ENCODE results near the gene CDX2.

CDX2 gene

DNA sequence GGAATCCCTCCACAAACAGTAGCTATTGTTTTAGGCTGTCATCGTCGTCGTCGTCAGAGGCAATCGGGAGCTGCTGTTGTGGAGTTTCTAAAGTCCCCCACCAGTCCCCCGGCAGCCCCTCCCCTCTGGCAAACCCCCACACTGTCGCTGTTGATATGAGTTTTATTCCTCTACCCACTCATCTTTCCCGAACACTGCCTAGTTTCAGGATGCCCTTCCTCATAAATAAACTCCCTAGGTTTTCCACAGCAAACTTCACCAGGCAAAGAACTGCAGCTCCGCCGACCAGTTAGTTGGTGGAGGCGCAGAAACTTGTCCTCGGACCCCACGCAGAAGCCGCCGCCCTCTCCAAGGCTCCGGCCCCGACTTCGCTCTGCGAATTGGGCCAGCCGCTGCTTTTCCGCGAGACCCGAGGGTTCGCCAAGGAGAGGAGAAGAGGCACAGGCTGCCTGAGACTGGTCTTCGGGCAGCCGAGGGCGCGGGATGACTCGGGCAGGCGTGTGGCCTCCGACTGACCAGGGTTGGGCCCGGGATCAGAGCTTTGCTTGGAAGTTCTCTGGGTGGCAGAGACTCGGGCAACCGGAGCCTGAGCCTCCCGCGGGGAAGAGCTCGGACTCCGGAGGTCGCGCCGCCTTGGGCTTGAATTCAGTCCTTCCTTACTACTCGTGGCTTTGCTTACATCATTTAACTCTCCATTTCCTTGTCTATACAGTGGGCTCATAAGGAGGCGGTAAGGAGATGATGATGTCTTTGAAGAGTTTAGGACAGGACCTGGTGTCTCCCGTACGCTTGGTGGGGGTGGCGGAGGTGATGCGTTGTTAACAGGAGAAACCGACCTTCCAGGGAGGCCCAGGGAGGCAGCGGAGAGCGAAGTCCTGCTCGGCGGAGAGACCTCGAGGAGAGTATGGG lies 41.4 kb downstream of the CDX2 start:
- no peak for DNase-seq

DNA sequence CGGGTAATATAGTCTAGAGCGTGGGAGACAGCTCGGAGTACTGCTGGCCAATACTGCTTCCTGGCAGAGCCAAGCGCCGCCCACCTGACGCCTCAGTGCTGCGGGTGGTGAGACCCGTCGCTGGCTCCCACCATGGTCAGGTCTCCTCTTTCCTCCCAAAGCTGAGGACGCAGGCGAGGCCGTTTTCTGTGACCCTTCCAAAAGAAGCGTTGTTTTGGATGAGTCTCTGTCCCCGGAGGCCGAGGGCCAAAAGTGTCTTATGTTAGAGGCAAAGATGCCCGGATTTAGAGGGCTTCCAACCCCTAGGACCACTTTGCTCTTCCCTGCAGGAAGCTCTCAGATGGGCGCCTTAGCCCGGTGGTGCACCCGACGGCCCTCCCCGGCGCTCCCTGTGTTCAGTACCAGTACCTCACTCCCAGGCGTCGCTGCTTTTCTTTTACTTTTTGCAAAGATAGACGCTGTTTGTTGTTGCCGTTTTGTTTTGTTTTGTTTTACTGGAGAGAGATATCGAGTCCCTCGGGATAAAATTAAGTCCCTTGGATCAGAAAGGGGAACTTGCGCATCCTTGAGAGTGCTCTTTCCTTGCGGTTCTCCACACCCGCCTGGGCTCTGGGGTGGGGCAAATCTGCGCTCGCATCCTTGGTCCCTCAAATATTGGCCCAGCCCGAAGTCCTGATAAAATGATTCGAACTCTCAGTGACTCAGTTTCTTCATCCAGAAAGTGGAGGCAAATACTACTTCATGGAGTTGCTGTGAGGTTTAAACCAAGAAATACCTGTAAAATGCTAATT lies 42.3 kb downstream of the CDX2 start:
- DNase-seq = no peak

- DNase-seq = no peak
These were observed 43.7 kb downstream of the CDX2 start for GRCh38 chr13:27925220-27925991.

GRCh38 chr13:27924529-27925141 lies 44.5 kb downstream of the CDX2 start:
- no peak for DNase-seq

GRCh38 chr13:27923794-27924528 lies 45.2 kb downstream of the CDX2 start:
- no peak for DNase-seq

DNA sequence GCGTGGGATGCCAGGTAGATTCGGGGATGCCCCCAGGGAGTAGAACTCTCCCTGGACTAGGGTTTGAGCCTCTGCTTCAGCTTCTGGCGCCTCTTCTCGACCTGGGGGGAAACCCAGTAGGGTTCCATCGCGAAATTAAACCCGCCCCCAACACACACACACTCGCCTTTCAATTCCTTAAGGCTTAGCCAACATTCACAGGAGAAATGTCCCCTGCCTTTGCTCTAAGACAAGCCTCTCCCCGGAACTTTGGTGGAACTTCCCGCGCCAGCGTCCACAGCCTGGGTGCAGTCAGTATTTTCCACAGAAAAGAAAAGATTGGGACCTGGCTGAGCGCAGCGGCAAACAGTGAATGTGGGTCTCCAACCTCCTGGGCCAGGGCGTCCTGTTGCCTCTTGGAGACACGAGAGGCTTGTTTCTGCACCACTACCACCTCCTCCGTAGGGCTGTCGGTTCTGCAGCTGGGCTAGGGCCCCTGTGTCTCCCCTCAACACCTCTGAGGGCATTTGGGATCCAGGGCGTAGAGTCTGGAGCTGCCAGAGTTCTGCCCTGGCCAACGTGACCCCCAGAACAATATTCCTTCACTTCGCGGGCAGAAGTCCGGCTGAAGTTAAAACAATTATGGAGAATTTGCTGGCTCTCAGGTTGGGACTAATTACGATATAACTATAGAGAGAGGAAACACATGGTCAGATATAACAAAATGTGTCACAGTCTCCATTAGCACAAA lies 46.1 kb downstream of the CDX2 start:
- DNase-seq = no peak

DNA sequence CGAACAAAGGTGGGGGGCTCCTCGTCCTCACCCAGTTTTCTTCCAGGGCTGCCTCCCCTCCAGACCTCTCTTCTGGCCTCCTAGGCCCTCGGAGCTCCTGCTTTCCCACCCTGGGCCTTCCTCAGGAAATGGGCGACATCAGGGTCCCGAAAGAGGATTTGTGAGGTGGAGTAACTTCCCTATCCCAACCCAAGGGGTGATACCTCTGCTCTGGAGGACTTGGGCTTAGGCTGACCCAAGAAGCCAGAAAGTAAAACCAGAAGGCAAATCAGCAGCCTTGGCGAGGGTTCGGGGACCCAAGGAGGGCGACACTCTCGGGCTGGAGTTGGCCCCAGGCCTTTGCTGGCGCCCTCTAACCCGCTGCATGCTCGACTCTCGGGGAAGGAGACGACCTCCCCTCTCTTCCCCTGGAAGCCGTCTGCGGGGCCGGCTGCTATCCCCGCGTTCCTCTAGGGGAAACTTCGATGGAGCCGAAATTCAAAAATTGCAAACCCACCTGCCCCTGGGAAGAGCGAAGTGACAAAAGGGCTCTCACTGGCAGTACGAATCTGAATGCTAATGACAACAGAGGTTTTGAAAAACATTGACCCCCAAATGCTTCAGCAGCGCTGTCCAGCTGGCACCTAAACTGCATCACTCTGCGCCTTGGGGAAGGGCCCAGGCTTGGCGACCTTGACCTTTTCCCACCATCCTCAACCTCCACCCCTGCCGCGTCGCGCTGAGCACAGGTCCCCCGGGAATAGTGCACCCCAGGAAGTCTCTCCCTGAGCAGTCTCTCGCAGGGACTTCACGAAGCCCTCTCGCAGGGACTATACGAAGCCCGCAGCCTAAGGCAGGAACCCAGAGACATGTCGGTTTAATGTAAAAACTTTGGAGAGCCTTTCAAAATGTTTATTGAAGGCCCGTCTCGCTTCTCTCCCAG lies 46.9 kb downstream of the CDX2 start:
- no peak for DNase-seq

DNA sequence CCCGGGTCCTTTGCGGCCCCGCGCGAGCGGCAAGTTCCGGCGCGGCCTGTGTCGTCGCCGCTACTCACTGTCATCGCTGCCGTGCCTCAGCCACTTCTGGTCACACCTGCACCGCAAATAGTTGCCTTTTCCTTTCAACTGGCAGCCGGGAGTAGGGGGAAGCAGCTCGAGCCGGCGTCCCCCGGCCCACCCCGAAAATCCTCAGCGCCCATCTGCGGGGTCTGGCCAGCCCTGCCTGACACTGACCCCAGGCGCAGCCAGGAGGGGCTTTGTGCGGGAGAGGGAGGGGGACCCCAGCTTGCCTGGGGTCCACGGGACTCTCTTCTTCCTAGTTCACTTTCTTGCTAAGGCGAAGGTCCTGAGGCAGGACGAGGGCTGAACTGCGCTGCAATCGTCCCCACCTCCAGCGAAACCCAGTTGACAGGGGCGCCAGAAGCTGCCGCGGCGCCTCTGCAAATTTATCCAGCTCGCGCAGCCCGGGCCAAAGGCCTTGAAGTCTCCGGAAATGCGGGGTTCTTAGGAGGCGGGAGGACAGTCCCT lies 47.6 kb downstream of the CDX2 start:
- no peak for DNase-seq

DNA sequence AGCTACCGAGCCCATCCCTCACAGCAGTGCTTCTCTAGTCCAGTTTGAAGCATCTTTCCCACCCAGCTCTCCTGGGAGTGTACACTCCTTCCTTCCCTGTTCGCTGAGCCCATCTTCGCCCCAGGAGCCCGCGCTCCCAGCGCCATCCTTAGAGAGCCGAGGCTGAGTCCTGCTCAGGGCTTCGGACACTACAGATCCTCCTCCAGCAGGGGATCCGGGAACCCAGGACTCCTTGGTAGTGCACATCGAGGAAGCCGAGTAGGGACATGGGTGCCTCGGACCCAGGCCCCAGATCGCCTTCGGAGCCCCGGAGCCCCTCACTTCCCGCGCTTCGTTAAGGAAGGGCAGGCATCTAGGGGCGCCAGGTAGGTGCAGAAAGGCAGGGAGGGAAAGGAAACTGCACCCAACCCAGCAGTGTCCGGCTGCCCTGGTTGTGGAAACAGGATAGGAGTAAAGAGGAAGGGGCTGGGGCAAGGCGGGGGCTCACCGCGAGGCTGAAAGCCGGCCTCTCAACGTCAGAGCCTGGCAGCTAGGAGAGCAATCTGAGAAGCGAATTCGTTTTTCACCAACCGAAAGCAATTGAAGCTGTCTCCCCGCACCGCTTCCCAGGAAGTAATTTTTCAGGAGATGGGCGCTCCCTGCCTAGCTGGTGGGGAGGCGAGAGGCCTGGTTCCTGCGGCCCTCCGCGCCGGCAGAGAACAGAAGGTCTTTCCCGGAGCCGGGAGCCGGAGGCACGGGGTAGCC lies 48.3 kb downstream of the CDX2 start:
- no peak for DNase-seq

GRCh38 chr13:27919934-27920676 lies 49.0 kb downstream of the CDX2 start, which contains the start of gene PDX1:
TSS of gene PDX1 (plus strand) at chr13:27920000. CDS start at chr13:27920139, 139 bp downstream.
- no peak for DNase-seq

GRCh38 chr13:27919659-27919933 lies 49.5 kb downstream of the CDX2 start:
- DNase-seq = no peak

DNA sequence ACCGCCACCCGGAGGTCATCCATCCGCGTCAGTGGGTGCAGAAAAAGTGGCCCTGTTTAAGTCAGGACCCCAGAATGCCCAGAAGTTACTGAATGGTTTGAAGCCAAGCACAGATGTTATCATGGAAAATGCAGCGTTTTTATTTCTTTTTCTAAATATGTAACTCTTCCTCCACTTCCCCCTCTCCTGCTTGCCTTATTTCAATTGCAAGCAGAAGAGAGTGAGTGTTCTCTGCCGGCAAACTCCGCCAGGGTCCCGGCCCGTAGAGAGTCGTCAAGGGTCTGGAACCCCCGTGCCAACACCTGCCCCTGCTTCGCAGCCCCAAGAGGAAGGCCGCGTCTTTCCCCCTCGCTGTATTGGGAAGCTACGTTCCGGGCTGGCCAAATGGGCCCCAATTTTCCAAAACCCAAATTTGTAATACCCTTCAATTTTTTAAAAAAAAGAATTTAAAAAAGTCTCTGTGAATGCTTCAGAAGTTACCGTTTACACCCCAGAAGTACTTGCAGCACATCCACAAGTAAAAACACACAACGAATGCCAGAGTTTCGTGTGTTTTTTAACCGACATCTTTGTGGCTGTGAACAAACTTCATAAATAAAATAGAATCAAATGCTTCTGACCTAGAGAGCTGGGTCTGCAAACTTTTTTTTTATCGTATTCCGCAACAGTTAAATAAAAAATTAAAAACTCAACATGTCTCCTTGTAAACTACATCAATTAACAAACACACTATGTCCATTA lies 50.0 kb downstream of the CDX2 start:
- DNase-seq = no peak

- no peak for DNase-seq
These were observed 50.8 kb downstream of the CDX2 start for GRCh38 chr13:27918041-27918917.

DNA sequence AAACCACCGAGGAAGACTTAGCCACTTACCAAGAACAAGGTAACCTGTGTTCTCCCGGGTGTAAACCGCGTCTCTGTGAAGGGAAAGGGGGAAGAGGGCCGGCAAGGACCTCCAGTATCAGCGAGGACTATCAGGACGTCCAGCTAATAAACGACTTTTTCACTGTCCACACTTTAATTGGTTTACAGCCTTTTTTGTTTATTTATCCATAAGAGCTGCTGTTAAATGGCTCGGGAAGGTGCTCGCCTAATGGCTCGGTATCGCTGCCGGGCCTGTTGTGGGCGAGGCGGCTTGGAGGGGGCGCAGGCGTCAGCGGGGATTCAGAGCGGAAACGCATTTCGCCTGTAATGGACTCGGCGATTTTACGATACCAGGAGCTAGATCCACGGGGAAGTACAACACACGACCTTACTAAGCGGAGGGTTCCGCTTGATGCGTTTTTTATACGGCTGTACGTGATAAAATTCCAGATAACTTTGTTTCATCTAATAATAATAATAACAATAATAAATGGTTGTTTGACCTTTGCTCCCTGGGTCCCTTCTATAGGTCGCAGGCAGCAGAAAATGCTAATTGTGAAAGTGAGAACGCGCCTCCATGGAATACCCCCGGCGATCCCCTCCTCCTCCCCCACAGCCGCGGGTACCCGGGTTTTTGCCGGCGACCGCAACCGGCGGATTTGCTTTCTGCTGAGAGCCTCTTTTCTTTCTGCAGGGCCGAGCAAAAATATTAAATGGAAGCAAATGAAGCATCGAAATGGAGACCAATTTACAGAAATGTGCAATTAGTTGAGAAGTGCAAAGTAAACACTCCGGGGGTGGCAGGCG lies 51.8 kb downstream of the CDX2 start:
- no peak for DNase-seq

GRCh38 chr13:27915301-27916207 lies 53.6 kb downstream of the CDX2 start:
- no peak for DNase-seq

Data from bone marrow (tissue), 2 donors.